NCI-H446 (cell line): Measurements from ENCODE around the gene RSPH3.
"Not testable (repeated sequence)": the region's sequence is repeated elsewhere in the genome, so short reads cannot be mapped to it uniquely, and the experiment has no call there.

ENCODE experiments used
- DNase-seq, 2 experiments: peaks; one replicate each; lab custom pipeline; 2025; lab: John Stamatoyannopoulos, UW

RSPH3 gene

DNA sequence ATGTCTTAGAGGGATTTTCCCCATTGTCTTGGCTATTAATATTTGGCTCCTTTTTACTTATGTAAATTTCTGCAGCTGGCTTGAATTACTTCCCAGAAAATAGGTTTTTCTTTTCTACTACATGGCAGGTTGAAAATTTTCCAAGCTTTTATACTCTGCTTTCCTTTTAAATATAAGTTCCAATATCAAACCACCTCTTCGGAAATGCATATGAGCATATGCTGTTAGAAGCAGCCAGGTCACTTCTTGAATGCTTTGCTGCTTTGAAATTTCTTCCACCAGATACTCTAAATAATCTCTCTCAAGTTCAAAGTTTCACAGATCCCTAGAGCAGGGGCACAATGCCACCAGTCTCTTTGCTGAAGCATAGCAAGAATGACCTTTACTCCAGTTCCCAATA is 25.2 kb upstream of the RSPH3 start:
- not testable (repeated sequence) for DNase-seq

- DNase-seq: no peak
Measured at GRCh38 chr6:159023893-159024292, 23.9 kb upstream of the RSPH3 start.

DNA sequence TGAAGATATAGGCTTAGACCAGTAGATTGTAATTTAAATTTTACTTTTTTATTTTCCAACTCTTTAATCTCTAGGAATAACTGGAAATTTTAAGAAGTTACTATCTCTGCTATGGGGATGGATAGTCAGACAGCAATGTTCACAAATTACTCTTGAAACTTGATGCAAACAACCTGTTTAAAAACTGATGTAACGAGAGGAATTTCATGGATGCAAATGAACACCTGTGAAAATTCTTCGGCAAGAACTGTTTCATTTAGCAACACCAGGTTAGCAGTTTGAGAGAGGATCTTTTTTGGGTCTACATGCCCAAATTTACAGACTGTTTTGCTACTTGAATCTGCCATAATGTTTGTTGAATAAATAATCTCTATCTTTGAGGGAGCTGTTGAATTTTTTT is 20.0 kb upstream of the RSPH3 start:
- no peak for DNase-seq

DNA sequence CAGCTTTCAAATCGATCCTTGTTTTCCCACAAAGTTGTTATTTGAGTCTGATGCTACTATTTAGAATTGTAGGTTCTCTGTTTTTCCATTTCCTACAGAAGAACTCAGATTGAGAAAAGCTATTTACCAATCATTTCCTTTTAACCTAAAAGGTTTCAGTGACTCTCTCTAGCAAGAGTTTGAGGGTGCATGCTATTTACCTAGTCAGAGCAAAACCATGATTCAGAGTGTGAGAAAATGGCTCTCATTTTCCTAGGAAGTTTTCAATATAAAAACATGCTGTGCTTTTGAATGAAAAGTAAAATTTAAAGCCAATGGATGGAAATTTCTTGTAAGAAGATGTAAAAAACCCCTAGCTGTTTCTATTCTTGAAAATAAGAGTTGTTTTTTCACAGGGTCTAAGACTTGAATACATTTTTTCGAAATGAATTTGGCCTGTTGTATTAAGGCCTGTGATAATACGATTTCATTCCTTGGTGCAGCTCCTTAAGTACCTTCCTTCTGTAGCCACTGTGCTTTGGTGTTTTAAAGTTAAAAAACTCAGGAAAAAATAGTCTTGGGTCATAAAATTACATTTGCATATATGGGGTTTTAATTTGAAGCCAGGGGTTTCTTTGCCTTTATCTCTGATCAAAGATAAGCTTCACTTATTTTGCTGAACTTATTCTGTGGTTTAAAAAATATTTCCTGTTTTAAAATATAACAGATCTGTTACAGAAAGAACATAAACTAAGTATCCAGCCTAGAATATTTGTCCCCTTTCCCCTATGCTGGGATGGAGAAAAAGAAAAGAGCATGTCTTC is 18.0 kb upstream of the RSPH3 start:
- DNase-seq: no peak

DNA sequence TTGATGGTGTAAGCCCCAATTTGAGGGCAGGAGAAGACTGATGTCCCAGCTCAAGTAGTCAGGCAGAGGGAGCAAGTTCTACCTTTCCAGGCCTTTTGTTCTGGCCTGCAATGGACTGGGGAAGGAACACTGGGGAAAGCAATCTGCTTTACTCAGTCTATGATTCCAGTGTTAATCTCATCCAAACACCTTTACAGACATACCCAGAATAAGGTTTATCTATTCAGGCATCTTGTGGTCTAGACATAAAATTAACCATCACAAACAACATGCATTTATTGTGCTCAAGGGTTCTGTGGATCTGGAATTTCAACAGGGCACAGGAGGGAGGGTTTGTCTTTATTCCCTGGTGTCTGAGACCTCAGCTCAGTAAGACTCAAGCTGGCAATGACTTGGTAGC is 14.4 kb upstream of the RSPH3 start:
- no peak for DNase-seq

- DNase-seq: no peak
Measured at GRCh38 chr6:159013229-159013628, 13.2 kb upstream of the RSPH3 start.

DNA sequence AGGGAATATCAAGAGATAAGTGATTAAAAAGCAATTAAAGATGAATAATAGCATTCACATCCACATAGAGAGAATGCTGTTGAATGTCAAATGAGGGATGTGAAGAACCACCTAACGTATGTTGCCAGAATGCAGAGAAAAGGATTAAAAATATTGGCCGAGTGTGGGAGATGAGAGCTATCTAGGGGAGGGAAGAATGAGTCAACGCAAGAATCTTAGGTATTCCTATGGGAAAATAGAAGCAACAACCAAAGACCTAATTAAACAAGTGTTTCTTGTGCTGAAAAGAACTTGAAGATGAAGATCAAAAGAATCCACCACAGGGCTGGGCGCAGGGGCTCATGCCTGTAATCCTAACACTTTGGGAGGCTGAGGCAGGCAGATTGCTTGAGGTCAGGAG is 12.2 kb upstream of the RSPH3 start:
- no peak for DNase-seq

DNA sequence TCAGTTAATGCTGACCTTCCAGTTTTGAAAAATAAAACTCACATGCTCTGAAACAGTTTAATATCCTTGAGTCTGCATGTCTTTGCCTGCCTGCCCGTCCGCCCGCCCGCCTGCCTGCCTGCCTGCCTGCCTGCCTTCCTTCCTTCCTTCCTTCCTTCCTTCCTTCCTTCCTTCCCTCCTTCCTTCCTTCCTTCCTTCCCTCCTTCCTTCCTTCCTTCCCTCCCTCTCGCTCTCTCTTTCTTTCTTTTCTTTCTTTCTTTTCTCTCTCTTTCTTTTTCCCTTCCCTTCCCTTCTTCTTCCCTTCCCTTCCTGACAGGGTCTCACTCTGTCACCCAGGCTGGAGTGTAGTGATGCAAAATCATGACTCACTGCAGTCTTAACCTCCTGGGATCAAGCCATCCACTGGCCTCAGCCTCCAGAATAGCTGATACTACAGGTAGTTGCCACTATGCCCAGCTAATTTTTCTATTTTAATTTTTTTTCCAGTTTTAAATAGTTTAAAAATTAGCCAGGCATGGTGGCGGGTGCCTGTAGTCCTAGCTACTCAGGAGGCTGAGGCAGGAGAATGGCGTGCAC is 10.1 kb upstream of the RSPH3 start:
- not testable (repeated sequence) for DNase-seq

DNA sequence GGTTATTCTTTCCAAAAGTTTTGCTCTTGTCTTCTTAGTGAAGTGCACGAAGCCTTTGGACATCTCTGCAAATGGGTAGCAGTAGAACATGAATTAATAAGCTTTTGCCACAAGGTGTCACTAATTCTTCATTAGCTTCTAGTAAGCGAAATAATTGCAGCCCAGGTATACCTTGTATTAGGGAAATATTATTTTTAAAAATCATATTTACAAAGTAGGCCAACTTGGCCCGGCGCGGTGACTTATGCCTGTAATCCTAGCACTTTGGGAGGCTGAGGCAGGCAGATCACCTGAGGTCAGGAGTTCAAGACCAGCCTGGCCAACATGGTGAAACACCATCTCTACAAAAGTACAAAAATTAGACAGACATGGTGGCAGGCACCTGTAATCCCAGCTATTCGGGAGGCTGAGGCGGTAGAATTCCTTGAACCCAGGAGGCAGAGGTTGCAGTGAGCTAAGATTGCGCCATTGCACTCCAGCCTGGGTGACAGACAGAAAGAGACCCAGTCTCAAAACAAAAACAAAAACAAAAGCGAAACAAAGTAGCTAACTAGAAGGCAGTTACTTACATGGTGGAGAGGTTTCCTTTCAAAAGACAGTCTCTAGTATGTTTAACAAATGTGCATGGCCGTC is 8.8 kb upstream of the RSPH3 start:
- DNase-seq: peak in 1 of 2 experiments; percentile 17

- no peak for DNase-seq
Measured at GRCh38 chr6:159007510-159007909, 7.5 kb upstream of the RSPH3 start.

- no peak for DNase-seq
Measured at GRCh38 chr6:159005436-159005835, 5.4 kb upstream of the RSPH3 start.

DNA sequence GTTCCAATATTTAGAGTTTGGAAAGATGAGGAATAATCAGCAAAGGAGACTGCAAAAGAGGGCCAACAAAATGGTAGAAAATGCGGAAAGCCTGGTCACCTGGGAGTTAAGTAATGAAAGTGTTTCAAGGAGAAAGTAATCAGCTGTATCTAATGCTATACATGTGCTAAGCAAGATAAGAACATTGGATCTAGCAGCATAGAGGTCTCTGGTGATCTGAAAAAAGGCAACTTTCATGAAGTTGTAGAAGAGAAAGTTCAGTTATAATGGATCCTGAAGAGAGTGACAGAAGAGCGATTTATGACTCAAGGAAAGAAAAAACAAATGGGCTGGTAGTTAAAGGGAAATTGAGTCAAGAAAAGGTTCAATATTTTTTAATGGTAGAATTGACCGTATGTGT is 4.6 kb upstream of the RSPH3 start:
- DNase-seq: no peak

GRCh38 chr6:159002432-159003155 is 2.6 kb upstream of the RSPH3 start:
- DNase-seq: no peak

- no peak for DNase-seq
Measured at GRCh38 chr6:158999154-158999665, 792 bp downstream of the RSPH3 start.

DNA sequence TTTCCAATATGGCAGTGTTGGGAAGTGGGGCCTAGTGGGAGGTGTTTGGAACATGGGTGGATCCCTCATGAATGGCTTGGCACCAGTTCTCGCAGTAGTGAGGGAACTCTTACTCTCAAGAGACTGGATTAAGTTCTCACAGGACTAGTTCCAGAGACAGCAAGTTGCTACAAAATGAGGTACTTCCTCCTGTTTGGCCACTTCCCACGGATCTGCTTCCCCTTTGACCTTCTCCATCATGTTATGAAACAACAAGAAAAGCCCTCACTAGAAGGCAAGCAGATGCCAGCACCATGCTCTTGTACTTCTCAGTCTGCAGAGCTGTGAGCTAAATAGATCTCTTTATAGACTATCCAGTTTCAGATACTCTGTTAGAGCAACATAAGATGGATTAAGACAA is 3.1 kb downstream of the RSPH3 start:
- DNase-seq: no peak

DNA sequence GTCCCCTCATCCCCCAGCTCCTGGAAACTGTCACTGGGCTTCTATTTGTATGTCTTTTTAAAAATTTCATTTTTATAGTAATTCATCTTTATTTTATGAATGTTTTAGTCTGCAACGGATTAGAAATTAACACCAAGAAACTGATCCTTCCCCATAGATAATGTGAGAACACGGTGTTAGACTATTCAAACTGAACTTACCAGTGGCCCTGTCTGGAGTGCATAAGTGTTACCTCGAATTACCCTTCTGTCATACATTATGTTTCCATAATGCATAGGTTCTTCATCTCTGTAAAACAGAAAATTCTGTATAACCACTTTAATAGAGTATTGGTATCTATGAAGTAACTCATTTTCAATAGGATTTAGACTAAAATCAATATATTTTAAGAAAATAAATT is 6.4 kb downstream of the RSPH3 start:
- DNase-seq: no peak

GRCh38 chr6:158991017-158991723 is 8.8 kb downstream of the RSPH3 start:
- DNase-seq: no peak

DNA sequence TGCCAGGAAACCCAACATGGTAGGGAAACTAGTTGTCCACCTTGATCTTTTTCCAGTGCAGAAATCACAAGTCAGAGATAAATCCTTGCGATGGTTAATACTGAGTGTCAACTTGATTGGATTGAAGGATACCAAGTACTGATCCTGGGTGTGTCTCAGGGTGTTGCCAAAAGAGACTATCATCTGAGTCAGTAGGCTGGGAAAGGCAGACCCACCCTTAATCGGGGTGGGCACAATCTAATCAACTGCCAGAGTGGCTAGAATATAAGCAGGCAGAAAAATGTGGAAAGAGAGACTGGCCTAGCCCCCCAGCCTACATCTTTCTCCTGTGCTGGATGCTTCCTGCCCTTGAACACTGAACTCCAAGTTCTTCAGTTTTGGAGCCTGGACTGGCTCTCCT is 10.3 kb downstream of the RSPH3 start:
- DNase-seq: not testable (repeated sequence)

DNA sequence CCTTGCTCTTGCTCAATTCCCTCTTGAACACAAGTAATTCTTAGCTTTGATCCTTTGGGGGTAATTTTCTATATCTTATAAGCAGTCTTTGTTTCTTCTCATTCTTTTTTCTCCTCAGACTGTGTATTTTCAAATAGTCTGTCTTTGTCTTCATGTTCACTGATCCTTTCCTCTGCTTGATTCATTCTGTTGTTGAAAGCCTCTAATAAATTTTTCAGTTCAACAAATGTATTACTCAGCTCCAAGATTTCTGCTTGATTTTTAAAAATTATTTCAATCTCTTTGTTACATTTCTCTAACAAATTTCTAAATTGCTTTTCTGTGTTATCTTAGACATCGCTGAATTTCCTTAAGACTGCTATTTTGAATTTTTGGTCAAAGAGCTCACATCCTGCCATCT is 11.5 kb downstream of the RSPH3 start:
- no peak for DNase-seq

DNA sequence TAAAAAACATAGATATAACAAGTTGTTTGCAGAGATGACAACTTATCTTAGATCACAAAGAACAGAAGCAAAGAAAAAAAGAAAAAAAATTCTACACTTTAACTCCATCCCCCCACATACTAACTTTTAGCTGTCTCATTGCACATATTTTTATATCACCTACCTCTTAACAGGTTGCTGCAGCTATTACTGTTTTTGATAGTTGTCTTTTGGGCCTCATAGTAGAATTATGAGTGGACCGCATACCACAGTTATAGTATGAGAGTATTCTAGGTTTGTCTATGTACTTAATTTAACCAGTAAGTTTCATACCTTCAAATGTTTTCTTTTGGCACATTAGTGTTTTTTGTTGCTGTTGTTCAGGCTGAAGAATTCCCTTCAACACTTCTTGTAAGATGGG is 12.3 kb downstream of the RSPH3 start:
- DNase-seq: no peak

GRCh38 chr6:158978757-158979156 is 21.2 kb downstream of the RSPH3 start:
- DNase-seq: no peak

GRCh38 chr6:158977382-158977781 is 22.6 kb downstream of the RSPH3 start:
- no peak for DNase-seq
